Measurements from ENCODE around the gene COPS2. TPM values are rescaled to one million over a fixed set of nuclear protein-coding genes. Genes with fewer than 3 reads are reported as not detected.

COPS2 gene
- total RNA-seq, 2 donors from 2014 or later, result 95.8 to 107 TPM

DNA sequence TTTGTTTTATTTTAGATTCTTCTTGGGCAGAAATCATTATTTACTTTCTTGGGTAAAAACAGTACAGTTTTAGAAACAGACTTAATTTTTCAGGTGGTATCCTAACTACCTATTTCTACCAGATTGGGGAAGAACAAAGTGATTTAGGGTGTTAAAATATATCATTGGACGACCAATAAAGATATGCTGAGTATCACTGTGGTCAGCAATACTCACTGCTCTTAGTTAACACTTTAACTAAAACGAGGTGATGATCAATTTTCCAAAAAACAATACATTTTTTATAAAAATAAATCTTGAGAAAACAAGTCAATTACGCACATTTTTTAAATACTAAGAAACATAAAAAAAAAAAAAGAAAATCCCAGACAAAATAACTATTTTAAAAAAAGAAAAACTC, 3.6 kb downstream of the COPS2 start:
- ATAC-seq (no peak), DNase-seq (no peak)
- Mint-ChIP-seq H3K4me1 (peaks cover 41% of the 10 kb centered on the region), H3K4me3 (no peak overlapping the region), H3K27ac (no peak overlapping the region), H3K27me3 (no peaks in the 10 kb centered on the region), H3K36me3 (ENCODE audit: low read depth) (peaks cover 4% of the 10 kb centered on the region)
- no peaks in the 10 kb centered on the region for H3K9me3 ChIP-seq (ENCODE audit: control insufficient read depth, low read length, poor library complexity, severe bottlenecking)

DNA sequence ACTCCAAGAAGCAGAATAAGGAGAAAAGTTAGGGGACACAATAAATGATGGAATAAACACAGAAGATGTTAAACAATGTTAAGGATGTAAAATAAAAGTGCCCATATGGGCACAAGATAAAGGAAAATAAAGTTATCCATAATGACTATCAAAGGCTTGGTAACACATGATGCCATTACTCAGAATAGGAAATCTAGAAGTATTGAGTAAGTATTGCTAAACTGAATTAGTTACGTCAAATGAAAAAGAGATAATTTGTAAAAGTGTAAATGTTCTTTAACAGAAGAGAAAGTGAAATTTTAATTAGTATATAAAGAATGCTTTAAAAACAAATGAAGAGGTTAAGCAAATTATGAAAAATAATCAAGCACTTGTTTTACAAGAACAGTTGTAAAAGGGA, 6.7 kb downstream of the COPS2 start:
- no peak for DNase-seq
- no peaks in the 10 kb centered on the region for H3K27me3 Mint-ChIP-seq
- peak overlapping the region; percentile 59 for H3K4me3 Mint-ChIP-seq
- peaks cover 37% of the 10 kb centered on the region for H3K4me1 Mint-ChIP-seq
- peak overlapping the region; percentile 81 for H3K27ac Mint-ChIP-seq
- H3K9me3 ChIP-seq (ENCODE audit: control insufficient read depth, low read length, poor library complexity, severe bottlenecking), result no peaks in the 10 kb centered on the region
- ATAC-seq, result no peak
- H3K36me3 Mint-ChIP-seq (ENCODE audit: low read depth), result peaks cover 4% of the 10 kb centered on the region

DNA sequence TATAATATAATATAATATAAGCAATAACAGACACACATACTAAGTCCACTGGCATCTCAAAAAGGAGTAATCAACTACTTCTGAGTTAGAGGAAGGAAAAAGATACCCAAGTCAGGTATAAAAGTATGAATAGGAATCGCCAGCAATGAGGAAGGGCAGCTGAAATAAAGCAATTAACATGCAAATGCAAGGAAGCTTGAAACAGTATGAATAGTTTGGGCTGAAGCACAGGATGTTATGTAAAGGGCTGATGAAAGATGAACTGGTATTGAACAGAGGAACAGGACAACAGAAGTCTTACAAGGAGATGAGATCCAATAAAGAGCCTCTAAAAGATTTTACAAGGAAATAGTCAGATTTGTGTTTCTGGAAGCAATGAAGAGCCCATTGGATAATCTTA, 7.1 kb downstream of the COPS2 start:
- peak overlapping the region; percentile 81 for H3K27ac Mint-ChIP-seq
- peak overlapping the region; percentile 59 for H3K4me3 Mint-ChIP-seq
- H3K4me1 Mint-ChIP-seq, result peaks cover 34% of the 10 kb centered on the region
- DNase-seq (no peak), ATAC-seq (no peak)
- no peaks in the 10 kb centered on the region for H3K9me3 ChIP-seq (ENCODE audit: control insufficient read depth, low read length, poor library complexity, severe bottlenecking)
- H3K27me3 Mint-ChIP-seq, result no peaks in the 10 kb centered on the region
- peaks cover 5% of the 10 kb centered on the region for H3K36me3 Mint-ChIP-seq (ENCODE audit: low read depth)

DNA sequence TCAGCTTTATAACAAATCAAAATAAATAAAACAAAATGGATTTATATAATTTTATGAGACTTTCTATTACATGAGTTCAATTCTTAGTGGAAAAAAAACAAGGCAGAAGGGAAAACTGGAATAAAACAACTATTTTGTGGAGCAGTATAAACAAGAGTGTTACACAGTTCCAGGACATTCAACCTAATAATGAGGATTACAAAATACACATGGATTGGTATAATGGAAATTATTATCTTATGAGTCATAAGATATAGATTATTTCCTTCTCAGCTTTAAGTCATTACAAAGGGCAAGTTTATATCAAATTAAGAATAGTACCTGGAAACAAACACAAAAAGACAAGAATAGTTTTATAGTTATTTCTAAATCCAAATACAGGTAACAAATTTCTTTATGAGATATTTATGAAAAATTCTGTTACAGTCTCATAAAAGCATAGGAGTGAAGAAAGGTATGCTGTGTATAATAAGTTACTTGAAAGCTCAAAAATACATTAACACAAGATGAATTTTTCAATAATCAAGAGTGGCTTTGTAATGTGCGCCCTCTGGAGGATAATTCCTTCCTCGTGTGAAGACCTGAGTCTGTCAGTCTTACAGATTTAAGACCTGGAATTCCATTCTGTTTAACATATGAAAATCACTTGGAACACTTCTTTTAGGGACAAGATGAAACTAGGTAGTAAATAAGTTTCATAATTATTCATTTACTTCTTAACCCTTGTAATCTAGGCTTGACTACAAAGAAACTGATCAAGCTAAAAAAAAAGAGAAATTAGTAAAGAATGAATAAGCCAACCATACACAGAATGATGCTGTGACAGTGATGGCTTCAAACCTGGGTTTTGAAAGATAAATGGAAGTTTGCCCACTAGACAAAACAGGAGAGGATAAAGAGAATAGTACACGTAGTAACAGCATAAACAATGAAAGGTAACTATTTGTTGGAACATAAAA, 9.5 kb downstream of the COPS2 start:
- Mint-ChIP-seq H3K4me3 (no peak overlapping the region), H3K4me1 (peaks cover 32% of the 10 kb centered on the region), H3K36me3 (ENCODE audit: low read depth) (peaks cover 13% of the 10 kb centered on the region), H3K27ac (peak overlapping the region; percentile 85), H3K27me3 (no peaks in the 10 kb centered on the region)
- H3K9me3 ChIP-seq (ENCODE audit: control insufficient read depth, low read length, poor library complexity, severe bottlenecking), result no peaks in the 10 kb centered on the region
- DNase-seq (no peak), ATAC-seq (peak; percentile 68)

DNA sequence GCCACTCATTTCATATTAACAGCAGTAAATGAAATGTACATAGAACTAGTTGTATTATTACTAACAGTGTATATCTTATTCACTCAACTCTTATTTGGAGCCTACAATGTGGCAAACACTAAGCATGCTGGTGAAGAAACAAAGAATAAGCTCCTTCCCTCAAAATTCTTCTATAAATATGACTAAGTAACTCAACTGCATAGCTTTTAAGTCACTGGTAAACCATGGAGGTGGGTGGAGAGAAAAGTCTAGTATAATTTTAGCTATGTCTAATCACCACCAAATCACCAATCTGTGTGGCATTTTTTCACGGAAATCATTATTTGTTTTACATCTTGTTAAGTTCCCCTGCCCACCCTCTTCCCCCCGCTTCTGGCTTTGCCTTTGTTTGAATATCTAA, 17.5 kb downstream of the COPS2 start:
- no peaks in the 10 kb centered on the region for H3K9me3 ChIP-seq (ENCODE audit: control insufficient read depth, low read length, poor library complexity, severe bottlenecking)
- H3K27me3 Mint-ChIP-seq, result no peaks in the 10 kb centered on the region
- ATAC-seq (no peak), DNase-seq (no peak)
- peaks cover 6% of the 10 kb centered on the region for H3K36me3 Mint-ChIP-seq (ENCODE audit: low read depth)
- H3K4me3 Mint-ChIP-seq, result no peak overlapping the region
- no peak overlapping the region for H3K27ac Mint-ChIP-seq
- peaks cover 7% of the 10 kb centered on the region for H3K4me1 Mint-ChIP-seq

DNA sequence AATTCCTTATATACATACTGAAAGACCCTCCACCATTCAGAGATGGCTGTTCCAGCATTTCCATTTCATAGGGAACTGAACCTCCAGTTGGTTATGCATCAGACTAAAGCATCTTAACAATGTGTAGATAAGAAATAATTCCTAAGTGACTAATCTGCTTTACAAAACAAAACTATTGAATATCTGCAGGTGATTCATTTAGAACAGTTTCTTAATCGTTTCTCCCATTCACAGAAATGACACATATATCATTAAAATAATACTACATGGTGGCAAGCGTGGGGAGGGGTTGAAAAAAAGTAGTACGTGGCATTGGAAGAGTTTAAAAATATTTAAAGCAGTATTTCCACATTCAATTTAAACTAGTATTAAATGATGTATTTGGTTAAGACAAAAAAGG, 19.5 kb downstream of the COPS2 start:
- no peak overlapping the region for H3K4me3 Mint-ChIP-seq
- H3K4me1 Mint-ChIP-seq, result peaks cover 5% of the 10 kb centered on the region
- H3K27ac Mint-ChIP-seq, result peak overlapping the region; percentile 66
- H3K9me3 ChIP-seq (ENCODE audit: control insufficient read depth, low read length, poor library complexity, severe bottlenecking), result no peaks in the 10 kb centered on the region
- H3K27me3 Mint-ChIP-seq, result no peaks in the 10 kb centered on the region
- no peak for DNase-seq
- H3K36me3 Mint-ChIP-seq (ENCODE audit: low read depth), result peaks cover 3% of the 10 kb centered on the region
- no peak for ATAC-seq

DNA sequence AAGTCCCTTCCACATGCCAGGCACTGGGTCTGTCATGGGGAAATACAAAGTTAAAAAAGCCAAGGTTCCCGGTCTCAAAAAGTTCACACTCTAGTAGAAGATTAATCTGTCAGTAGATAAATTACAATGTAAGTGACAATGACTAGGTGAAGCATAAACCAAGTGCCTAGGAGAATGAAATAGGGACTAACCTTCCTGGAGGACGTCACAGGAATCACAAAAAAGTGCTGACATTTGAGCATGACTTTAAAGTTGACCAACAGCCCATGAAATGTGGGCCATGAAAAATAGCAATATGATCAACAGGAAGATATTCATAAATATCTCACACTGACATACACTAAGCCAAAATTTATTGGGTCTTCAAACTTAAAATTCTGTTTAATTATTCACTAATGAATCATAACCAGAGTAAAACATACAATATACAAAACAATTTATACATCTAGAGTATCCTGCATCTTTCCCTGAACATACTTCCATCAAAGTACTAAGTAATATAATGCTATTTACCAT, 20.0 kb downstream of the COPS2 start:
- H3K9me3 ChIP-seq (ENCODE audit: control insufficient read depth, low read length, poor library complexity, severe bottlenecking), result no peaks in the 10 kb centered on the region
- ATAC-seq, result no peak
- no peak for DNase-seq
- Mint-ChIP-seq H3K4me1 (peaks cover 5% of the 10 kb centered on the region), H3K27me3 (no peaks in the 10 kb centered on the region), H3K4me3 (no peak overlapping the region), H3K36me3 (ENCODE audit: low read depth) (peaks cover 3% of the 10 kb centered on the region), H3K27ac (peak overlapping the region; percentile 66)

DNA sequence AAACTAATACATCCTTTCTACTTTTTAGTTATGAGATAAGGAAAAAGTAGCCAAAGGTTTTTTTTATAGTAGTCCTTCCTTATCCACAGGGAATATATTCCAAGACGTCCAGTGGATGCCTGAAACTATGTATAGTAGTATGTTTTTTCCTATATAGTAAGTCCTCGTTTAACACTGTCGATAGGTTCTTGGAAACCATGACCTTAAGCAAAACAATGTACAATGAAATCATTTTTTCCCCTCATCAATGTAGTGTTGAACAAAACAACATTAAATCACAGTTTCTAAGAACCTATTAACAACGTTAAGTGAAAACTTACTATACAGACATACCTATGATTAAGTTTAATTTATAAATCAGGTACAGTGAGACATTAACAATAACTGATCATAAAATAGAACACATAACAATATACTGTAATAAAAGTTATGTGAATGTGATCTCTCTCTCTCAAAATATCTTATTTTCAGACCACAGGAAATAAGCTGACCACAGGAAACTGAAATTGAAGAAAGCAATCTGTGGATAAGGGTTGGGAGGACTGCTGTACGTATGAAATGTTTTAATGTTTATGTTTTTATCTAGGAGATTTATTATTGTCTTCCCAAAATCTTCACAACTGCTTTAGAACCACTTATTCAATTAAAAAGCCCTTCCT, 20.6 kb downstream of the COPS2 start:
- no peaks in the 10 kb centered on the region for H3K9me3 ChIP-seq (ENCODE audit: control insufficient read depth, low read length, poor library complexity, severe bottlenecking)
- Mint-ChIP-seq H3K27ac (peak overlapping the region; percentile 66), H3K27me3 (no peaks in the 10 kb centered on the region), H3K36me3 (ENCODE audit: low read depth) (peaks cover 3% of the 10 kb centered on the region), H3K4me1 (peaks cover 5% of the 10 kb centered on the region), H3K4me3 (no peak overlapping the region)
- ATAC-seq, result no peak
- no peak for DNase-seq

DNA sequence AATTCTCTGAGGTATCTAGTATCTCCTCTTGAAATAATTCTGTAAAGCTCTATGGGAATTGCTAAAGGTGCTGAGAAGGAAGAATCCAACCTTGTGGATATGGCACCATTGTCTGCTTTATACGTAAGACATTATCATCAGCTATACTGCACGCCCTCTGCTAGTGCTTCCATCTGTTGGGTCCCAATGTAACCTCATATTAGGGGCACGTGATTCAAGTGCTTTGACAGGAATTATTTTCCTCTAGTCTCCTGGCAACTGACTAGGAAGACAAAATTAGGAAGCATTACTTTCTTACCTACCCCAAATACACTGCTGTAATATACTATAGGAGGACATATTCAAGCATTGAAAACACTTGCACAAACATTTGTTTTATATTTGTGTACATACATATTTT, 24.0 kb downstream of the COPS2 start:
- Mint-ChIP-seq H3K27ac (no peak overlapping the region), H3K4me3 (no peak overlapping the region), H3K36me3 (ENCODE audit: low read depth) (peaks cover 3% of the 10 kb centered on the region)

DNA sequence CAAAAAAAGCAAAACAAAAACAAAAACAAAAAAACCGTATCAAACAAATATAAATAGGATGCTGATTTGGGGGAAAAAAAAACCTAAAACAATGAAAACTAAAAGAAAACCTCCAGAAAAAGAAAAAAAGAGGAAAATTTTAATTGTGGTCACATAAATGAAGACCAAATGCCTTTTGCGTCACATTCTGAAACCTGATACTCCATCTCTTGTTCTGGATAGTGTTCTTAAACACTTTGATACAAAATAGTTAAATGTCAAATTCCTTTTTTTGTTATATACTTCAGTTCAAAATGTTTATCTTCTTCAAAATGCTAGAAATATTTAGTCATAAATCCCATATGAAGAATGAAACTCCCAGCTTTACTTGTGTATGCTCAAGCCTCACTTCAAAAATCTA, 31.0 kb downstream of the COPS2 start:
- Mint-ChIP-seq H3K4me3 (no peak overlapping the region), H3K4me1 (peaks cover 4% of the 10 kb centered on the region), H3K27ac (peak overlapping the region; percentile 16), H3K27me3 (no peaks in the 10 kb centered on the region), H3K36me3 (ENCODE audit: low read depth) (peaks cover 5% of the 10 kb centered on the region)
- DNase-seq (no peak), ATAC-seq (no peak)
- H3K9me3 ChIP-seq (ENCODE audit: control insufficient read depth, low read length, poor library complexity, severe bottlenecking), result no peaks in the 10 kb centered on the region

More for the DNA sequence above, 24.0 kb downstream of the COPS2 start:
- Mint-ChIP-seq H3K4me1 (peaks cover 5% of the 10 kb centered on the region), H3K27me3 (no peaks in the 10 kb centered on the region)
- H3K9me3 ChIP-seq (ENCODE audit: control insufficient read depth, low read length, poor library complexity, severe bottlenecking), result no peaks in the 10 kb centered on the region
- DNase-seq (no peak), ATAC-seq (no peak)

DNA sequence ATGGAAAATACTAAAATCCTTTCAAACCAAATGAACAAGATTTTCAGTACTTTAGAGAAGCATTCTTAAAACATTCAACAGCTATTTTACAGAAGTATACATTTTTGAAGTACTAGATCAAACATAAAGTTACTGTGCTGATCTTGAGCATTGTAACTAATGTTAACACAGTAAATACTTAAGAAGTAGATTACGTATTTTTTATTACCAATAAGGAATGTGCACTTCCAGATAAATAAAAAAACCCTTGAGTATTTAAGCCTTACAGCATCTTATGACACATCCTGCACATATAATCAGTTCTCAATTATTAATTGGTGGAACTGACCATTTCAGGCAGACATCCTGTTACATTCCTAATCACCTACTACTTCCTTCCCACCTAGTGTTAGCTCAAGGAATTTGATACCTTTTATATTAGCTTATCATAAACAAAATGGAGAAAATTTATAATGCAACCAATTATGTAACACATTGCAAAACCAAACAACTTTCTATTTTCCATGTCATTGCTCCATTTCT, 32.8 kb downstream of the COPS2 start:
- Mint-ChIP-seq H3K27ac (no peak overlapping the region), H3K27me3 (no peaks in the 10 kb centered on the region), H3K4me1 (peaks cover 4% of the 10 kb centered on the region), H3K4me3 (no peak overlapping the region), H3K36me3 (ENCODE audit: low read depth) (peaks cover 5% of the 10 kb centered on the region)
- no peak for ATAC-seq
- no peak for DNase-seq
- H3K9me3 ChIP-seq (ENCODE audit: control insufficient read depth, low read length, poor library complexity, severe bottlenecking), result no peaks in the 10 kb centered on the region

DNA sequence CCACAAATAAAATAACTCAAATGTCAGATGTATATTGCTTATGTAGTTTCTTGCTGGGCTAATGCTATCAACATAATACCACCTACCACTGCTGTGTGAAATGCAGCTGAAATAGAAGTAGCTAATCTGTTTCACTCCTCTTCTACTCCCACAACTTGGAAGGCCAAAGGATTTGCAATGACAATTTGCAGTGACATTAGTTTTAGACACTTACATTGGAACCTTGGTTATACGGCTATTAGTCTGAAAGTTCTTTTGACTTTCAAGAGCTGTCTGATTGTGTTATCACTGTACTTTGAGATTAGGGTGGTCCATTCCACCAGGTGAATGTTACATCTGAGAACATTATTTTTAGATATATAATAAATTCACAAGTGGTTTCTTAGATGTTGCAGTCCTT, 33.5 kb downstream of the COPS2 start:
- H3K9me3 ChIP-seq (ENCODE audit: control insufficient read depth, low read length, poor library complexity, severe bottlenecking), result no peaks in the 10 kb centered on the region
- Mint-ChIP-seq H3K36me3 (ENCODE audit: low read depth) (peaks cover 6% of the 10 kb centered on the region), H3K27ac (no peak overlapping the region), H3K4me1 (peaks cover 4% of the 10 kb centered on the region), H3K27me3 (no peaks in the 10 kb centered on the region), H3K4me3 (no peak overlapping the region)
- DNase-seq (no peak), ATAC-seq (no peak)

DNA sequence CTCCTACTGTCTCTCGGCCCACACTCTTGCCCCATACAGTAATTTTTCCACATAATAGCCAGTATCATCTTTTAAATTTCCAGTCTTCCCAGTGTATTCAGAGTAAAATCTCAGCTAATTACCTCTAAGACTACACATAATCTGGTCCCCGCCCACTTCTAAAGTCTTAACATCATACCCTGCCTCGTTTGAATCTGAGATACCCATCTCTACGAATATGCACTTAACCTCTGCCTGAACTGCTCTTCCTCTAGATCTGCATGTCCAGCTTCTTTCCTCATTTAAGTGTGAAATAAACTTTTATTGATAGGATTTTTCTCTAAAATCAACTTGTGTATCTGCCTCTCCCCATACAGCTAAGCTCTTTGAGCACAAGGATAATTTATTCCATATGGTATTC, 34.6 kb downstream of the COPS2 start:
- peak overlapping the region; percentile 56 for H3K27ac Mint-ChIP-seq
- H3K4me3 Mint-ChIP-seq, result peak overlapping the region; percentile 49
- no peak for DNase-seq

More for the DNA sequence above, 34.6 kb downstream of the COPS2 start:
- ATAC-seq, result no peak
- H3K9me3 ChIP-seq (ENCODE audit: control insufficient read depth, low read length, poor library complexity, severe bottlenecking), result no peaks in the 10 kb centered on the region
- peaks cover 9% of the 10 kb centered on the region for H3K4me1 Mint-ChIP-seq
- H3K27me3 Mint-ChIP-seq, result no peaks in the 10 kb centered on the region
- H3K36me3 Mint-ChIP-seq (ENCODE audit: low read depth), result peaks cover 8% of the 10 kb centered on the region
